NAMALWA (cell line): Measurements from ENCODE around the gene CCDC63.
"Not testable (repeated sequence)": the region's sequence is repeated elsewhere in the genome, so short reads cannot be mapped to it uniquely, and the experiment has no call there.

Experiments used
- DNase-seq: peaks from one replicate; pipeline ENCODE4 v3.0.0-alpha.2; 2015; ENCODE audit warnings: low spot score

Gene CCDC63

GRCh38 chr12:110923192-110923591 is 76.4 kb downstream of the CCDC63 start:
- DNase-seq: no peak

DNA sequence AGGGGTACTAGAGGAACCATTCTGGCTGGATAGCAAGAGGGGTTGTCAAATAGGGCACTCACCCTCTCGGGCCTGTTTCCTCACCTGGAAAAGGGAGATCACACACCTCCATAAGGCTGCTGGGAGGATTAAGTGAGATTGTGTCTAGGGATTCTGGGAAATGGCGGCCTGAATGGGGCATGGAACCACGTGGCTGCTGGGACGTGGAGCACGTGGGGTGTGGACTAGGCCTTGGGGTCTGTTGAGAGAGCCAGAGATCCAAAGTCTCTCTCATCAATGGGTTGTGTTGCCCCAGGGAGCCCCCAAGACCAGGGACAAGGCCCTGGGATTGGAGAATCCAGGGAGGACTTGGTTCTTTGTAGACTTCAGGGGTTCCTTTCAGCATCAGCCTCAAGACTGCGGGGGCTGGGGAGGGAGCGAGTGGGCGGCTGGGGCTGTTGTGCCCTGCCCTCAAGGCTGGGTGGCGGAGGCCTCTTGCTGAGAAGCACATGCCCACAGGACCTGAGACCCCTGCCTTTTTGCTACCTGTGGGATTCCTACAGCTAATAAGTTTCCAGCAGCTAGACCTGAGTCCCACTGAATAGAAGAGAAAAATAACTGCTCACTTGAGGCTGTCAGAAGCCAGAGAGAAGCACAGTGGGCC is 77.0 kb downstream of the CCDC63 start:
- no peak for DNase-seq

GRCh38 chr12:110927546-110927945 is 80.8 kb downstream of the CCDC63 start:
- no peak for DNase-seq

DNA sequence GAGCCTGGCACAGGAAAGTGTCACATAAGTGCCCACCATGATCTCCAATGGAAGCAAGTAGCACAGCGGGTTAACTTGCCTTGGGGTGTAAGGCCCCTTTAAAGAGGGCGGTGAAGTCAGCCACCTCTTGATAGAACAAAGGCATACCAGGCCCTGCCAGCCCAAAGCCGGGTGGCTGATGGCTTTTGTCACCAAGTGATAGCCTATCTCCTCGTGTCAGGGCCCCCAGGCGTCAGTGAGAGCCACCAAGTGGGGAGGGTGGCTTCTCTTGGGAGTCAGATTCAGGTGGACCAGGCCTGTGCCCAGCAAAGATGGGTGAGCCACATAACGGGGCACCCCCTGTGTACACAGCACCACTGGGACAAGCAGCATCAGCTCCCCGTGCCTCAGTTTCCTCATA is 81.9 kb downstream of the CCDC63 start:
- DNase-seq: no peak

GRCh38 chr12:110929818-110930217 is 83.0 kb downstream of the CCDC63 start:
- DNase-seq: no peak

DNA sequence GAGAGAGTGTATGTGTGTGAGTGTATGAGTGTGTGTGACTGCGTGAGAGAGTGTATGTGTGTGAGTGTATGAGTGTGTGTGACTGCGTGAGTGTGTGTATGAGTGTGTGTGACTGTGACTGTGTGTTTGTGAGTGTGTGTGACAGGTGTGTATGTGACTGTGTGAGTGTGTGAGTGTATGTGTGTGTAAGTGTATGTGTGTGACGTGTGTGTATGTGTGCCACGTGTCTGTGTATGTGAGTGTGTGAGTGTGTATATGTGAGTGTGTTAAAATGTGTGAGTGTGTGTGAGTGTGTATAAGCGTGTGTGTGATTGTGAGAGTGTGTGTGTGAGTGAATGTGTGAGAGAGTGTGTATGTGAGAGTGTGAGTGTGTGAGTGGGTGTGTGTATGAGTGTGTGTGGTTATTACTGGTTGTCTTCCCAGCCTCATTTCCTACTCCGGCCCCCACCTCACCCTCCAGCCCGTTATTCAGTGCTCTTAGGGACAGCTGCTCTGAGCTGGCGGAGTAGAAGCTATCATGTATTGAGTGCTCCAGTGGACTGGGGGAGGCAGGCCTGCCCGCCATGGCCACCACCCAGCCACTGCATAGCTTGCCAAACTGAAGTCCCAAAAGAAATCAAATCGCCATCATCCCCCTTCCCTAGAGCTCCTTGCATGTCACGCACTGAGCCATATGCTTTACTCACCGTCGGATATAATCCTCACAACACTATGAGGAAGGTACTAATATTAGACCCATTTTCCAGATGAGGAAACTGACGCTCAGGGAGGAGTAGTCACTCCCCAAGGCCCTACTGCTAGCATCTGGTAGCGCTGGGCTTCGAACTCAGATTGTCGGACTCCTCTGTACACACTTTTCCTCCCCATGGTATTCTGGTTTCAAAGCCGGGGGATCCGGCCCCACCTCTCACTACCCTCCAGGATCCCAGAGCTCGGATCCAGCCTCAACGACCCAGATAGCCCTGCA is 83.8 kb downstream of the CCDC63 start:
- DNase-seq: no peak

DNA sequence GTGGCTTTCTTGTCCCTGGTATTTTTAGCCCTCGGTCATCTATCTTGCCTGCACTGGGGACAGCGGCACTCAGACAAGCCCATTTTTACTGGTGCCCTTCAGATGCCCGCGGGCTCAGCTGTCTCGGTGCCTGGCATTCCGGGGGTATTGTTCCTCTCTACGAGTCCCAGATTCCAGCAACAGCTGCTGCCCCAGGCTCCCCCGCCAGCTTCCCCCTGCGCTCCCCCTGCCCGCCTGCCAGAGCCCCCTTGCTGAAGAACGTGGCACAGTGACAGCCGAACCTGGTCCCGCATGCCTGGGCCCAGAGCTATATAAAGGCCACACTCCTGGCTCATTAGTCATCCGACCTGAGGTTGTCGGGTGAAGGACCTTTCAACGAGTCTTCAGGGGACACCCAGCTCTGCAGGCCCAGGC is 84.5 kb downstream of the CCDC63 start:
- DNase-seq: no peak

DNA sequence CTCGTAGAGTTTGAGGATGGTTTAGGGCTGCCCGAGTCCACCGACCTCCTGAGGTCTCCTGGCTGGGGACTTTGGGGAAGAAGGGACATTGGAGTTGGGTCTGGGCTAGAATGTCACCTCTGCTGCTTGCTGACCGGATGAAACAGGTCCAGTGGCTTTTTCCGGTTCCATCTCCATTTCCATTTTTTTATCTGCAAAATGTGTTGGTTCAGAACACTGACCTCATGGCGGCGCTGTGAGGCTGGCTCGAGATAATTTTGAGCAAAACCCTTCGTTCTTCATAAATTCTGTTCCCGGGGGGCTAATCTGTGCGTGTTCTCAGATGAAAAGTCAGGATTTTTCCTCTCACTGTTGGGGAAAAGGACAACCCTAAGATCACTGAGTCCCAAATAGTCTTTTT is 85.3 kb downstream of the CCDC63 start:
- DNase-seq: no peak

- no peak for DNase-seq
Measured at GRCh38 chr12:110933326-110933974, 86.7 kb downstream of the CCDC63 start.

- no peak for DNase-seq
Measured at GRCh38 chr12:110934093-110934852, 87.5 kb downstream of the CCDC63 start.

- DNase-seq: no peak
Measured at GRCh38 chr12:110935588-110935987, 88.8 kb downstream of the CCDC63 start.

- DNase-seq: no peak
Measured at GRCh38 chr12:110936367-110937103, 89.7 kb downstream of the CCDC63 start.

GRCh38 chr12:110937104-110937641 is 90.4 kb downstream of the CCDC63 start:
- peak; percentile 53 for DNase-seq

GRCh38 chr12:110940296-110940695 is 93.5 kb downstream of the CCDC63 start:
- no peak for DNase-seq

DNA sequence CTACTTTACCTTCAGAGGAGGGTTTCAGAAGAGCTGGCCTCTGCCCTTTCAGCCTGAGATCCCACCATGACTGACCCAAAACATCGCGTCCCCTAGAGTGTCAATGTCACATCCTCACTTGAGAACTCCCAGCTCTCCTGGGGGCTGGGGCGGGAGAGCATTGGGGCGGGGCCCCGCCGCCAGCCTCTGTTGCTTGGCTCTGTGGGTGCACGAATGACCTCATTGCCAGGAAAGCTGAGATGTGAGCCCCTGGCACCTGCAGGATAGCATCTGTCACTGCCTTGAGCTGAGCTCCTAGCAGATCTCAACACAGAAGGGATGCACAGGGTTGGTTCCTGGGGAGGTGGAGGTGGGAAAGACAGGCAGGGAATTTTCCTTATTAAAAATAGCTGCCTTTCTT is 94.1 kb downstream of the CCDC63 start:
- DNase-seq: no peak

DNA sequence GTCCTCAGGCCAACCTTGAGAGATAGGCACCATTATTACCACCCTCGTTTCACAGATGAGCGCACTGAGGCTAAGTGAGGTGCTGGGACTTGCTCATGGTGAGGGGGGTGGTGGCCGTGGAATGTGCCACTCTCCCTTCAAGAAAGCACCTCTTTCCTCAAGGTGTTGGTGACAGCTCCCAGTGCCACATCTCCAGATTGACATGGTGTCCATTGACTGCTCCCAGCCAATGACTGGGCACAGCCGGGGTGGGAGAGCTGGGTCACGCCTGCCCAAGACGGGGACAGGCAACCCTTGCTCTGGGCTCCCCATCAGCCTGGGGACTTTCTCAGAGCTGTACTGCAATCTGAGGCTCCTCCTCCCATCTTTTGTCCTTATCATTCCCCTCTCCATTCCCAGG is 94.6 kb downstream of the CCDC63 start:
- DNase-seq: no peak

GRCh38 chr12:110943373-110943772 is 96.6 kb downstream of the CCDC63 start:
- no peak for DNase-seq

- DNase-seq: no peak
Measured at GRCh38 chr12:110948041-110948440, 101.3 kb downstream of the CCDC63 start.

DNA sequence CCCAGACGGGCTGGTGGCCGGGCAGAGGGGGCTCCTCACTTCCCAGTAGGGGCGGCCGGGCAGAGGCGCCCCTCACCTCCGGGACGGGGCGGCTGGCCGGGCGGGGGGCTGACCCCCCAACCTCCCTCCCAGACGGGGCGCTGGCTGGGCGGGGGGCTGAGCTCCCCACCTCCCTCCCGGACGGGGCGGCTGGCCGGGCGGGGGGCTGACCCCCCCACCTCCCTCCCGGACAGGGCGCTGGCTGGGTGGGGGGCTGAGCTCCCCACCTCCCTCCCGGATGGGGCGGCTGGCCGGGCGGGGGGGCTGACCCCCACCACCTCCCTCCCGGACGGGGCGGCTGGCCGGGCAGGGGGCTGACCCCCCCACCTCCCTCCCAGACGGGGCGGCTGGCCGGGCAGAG is 103.7 kb downstream of the CCDC63 start:
- not testable (repeated sequence) for DNase-seq

DNA sequence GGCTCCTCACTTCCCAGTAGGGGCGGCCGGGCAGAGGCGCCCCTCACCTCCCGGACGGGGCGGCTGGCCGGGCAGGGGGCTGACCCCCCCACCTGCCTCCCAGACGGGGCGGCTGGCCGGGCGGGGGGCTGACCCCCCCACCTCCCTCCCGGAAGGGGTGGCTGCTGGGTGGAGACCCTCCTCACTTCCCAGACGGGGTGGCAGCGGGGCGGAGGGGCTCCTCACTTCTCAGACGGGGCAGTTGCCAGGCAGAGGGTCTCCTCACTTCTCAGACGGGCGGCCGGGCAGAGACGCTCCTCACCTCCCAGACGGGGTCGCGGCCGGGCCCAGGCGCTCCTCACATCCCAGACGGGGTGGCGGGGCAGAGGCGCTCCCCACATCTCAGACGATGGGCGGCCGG is 104.1 kb downstream of the CCDC63 start:
- not testable (repeated sequence) for DNase-seq
